Stimulated activated CD4-positive, alpha-beta T cell treated with anti-CD3 and anti-CD28 coated beads, Interleukin-4, amount 100 ng/mL, for 4 hours (primary cell): Measurements from ENCODE around the gene RTP2.
A peak's percentile ranks its signal among the peaks of the same experiment; 100 is the strongest.
"Not testable (repeated sequence)": the region's sequence is repeated elsewhere in the genome, so short reads cannot be mapped to it uniquely, and the experiment has no call there.

ENCODE experiments used
- DNase-seq, 2 experiments: peaks; one replicate each; pipeline ENCODE4 v3.0.0-alpha.2; 2020

The RTP2 gene

DNA sequence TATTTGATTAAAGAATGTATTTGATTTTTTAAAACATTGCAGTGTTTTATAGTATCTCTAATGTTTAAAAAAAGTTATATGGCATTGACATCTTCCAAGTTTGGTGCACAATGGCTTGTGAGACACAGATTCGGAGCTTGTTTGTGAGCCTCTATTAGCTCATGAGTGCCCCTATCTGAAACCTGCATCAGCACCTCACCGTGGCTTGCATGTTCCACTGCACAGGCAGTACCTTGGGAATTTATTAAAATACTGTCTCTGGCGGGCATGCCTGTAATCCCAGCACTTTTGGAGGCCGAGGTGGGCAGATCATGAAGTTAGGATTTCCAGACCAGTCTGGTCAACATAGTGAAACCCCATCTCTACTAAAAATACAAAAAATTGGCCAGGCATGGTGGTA lies 6.8 kb upstream of the RTP2 start:
- DNase-seq, result no peak

- no peak for DNase-seq
Measured at GRCh38 chr3:187708696-187709095, 6.3 kb upstream of the RTP2 start.

GRCh38 chr3:187706971-187707370 lies 4.6 kb upstream of the RTP2 start:
- no peak for DNase-seq

DNA sequence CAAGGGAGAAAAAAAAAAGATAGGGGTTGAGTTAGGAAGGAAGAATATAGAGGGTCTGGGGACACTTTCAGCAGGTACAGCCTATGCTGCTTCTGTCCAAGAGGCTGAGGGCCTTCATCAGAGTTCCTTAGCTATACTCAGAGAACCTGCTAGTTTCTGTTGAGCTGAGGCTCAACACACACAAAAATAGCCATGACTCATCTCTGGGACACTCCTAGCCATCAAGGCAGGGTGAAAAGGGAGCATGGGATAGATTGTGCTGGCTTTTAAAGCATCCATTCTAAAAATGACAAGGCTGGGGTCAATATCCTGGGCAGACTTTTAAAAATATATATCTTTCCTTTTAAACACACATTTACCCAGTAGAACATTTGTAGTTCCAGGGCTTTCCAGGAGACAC lies 2.8 kb upstream of the RTP2 start:
- no peak for DNase-seq

DNA sequence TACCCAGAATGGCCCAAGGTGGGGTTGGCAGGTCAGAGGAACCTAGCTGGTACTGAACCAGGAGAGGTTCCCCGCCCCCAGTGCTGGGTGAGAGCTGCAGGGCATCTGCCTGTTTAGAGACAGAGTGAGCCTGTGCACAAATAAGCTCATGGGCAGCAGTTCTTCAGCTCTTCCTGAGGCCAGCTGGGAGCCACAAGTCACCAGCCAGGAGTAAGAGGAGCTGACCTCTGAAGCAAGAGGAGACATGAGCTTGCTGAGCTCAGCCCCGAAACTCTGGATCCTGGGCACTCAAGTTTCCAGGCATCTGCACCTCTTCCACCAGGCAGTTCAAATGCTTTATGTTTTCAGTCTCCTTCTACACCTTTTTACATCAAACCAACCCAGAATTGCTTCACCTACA lies 2.1 kb downstream of the RTP2 start:
- no peak for DNase-seq

DNA sequence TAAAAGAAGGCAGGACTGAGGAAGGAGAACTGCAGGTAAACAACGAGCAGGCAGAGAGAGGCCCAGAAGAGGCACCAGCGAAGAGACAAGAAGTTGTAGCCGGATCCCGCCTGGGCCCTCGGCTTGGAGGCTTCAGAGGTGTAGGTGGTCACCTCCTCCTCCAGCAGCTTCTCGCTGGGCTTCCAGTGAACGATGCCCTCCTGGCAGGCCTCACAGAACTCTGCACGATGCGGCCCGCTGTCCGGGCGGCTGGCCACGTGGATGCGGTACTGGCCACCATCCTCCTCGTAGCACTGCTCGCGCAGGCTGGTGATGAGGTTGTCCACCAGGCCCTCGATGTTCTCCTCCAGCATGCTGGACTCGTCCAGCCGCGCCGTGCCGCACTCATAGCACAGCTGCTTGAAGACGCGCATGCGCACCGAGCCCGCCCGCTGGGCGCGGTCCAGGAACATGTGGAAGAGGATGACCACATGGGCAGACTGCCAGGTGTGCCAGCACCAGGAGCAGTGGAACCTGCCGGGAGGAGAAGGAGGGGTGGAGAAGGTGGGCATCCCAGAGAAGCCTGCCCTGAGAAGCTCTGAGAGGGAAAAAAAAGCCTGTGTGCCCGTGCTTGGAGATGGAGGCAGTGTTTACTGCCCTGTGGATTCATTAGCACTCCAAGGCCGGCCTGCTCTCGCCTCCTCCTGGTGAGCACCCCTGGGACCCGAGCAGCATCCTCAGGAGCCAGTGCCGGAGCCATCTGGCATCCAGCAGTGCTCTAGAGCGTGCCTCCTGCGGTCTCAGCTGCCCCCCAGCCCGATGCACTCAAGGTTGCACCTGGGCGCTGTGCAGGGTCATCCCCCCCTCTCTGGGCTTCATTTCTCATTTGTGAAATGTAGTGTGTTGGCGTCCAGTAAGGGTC lies 3.6 kb downstream of the RTP2 start:
- DNase-seq, result no peak

- DNase-seq, result no peak
Measured at GRCh38 chr3:187696021-187696420, 6.3 kb downstream of the RTP2 start.

GRCh38 chr3:187695449-187695848 lies 6.9 kb downstream of the RTP2 start:
- DNase-seq, result no peak

GRCh38 chr3:187694801-187695200 lies 7.6 kb downstream of the RTP2 start:
- no peak for DNase-seq

GRCh38 chr3:187693431-187693830 lies 8.9 kb downstream of the RTP2 start:
- no peak for DNase-seq

- DNase-seq, result no peak
Measured at GRCh38 chr3:187689984-187690383, 12.4 kb downstream of the RTP2 start.

- DNase-seq, result no peak
Measured at GRCh38 chr3:187686621-187687273, 15.6 kb downstream of the RTP2 start.

GRCh38 chr3:187685948-187686347 lies 16.4 kb downstream of the RTP2 start:
- DNase-seq, result no peak

- DNase-seq, result no peak
Measured at GRCh38 chr3:187684880-187685279, 17.5 kb downstream of the RTP2 start.

DNA sequence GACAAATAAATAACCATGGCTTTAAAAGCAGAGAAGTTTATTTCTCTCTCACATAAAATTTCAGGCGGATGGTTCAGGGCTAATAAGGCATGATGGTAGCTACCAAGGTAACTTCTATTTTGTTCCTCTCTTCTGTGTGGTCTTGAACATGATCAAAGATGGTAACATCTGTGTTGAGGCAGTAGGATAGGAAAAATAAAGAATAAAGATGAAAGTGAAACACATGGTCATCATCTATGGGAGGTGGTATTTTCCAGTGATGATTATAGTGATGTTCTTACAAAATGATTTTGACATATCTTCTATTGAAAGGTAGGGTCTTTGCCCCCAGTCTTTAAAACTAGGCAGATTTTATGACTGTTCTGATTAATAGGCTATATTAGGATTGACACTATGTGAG lies 17.9 kb downstream of the RTP2 start:
- no peak for DNase-seq

- not testable (repeated sequence) for DNase-seq
Measured at GRCh38 chr3:187681756-187682155, 20.6 kb downstream of the RTP2 start.

DNA sequence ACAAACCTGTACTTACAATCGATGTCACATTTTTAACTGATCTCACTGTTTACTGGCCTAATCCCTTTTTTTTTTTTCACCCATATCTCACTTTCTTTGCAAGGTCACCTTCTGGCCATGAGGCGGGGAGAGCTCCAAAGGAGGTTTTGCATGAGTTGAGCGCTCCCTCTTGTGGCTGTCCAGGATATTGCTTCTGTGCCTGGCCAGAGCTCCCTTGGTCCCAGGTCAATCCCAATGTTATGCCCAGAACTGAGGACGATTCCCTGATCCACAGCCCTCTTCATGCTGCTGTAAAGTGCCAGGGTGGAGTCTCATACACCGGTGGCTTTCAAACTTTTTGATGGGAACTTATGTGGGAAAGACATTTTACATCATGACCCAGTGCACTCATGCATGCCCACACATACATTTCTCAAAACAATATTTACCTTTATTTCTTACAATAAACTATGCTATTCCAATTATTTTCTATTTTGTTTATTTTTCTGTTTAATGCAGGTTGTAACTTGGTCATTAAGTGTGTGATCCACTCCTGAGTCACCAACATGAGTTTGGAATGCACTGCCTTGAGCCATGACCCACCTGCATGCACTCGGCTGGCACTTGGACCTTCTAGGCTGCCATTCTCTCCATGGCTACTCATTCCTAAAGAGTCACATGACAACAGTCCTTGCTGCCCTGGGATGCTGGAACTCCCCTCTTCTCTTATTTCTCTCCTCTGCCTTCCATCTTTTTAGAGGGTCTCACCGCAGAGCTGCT lies 22.5 kb downstream of the RTP2 start:
- peak; percentile 44 to 63 for DNase-seq

GRCh38 chr3:187678726-187679268 lies 23.6 kb downstream of the RTP2 start:
- no peak for DNase-seq

- DNase-seq, result no peak
Measured at GRCh38 chr3:187677604-187678003, 24.8 kb downstream of the RTP2 start.

GRCh38 chr3:187673012-187673411 lies 29.3 kb downstream of the RTP2 start:
- no peak for DNase-seq

DNA sequence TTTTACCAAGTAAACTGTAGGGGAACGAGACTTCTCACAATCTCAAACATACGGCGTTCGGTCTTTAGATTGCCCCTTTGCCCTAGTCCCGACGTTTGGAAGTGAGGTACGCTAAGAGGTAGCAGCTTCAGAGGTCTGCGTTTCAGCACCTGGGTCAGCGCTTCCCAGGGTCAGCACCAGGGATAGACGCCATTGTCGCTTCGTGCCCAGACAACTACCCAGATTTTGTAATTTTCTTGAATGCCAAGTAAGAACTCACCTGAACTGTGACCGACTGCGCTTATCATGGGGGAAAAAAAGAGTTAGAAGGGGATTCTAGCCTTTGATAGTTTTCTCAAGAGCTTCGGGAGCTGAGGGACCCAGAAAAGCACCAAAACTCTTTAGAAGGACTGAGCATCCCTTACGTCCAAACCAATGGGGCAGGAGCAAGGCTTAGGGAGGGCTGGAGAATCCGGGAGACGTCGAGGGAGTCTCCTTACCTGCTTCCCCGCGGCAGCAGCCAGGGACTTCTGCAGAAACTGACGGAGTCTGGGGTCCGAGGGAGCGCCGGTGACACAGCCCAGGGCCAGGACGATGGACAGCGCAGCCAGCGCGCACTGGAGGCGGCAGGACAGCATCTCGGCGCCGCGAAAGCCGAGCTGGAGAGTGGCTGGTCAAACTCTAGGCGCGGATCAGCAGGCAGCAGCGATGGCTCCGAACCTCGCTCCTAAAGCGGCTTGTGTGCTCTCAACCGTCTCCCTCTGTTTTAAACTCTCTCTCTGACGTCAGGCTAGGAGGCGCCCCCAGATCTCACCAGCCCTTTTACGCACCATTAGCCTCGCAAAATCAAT lies 32.5 kb downstream of the RTP2 start, which contains the start of gene SST:
TSS of gene SST (minus strand) at position 720 of the 830 bp plus-strand sequence. CDS start at position 617, 103 bp downstream.
- DNase-seq, result no peak

DNA sequence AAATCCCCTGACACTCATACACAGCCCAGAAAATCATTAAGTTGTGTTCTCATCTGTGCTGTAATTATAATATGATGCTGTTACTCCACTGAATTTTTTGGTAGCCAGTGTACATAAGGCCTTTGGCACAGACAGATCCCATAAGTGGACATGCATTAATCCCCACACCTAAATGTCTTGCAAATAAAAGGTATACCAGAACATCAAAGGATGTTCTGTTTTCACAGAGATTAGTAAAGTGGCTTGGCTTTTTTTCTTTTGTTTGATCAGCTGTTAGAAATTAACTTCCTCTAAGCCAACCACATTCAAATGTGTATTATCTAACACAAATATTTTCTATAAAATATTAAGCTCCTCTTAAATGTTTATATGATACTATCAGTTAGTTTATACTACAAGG lies 34.8 kb downstream of the RTP2 start:
- no peak for DNase-seq
